ENCODE results near the gene PCP2.
A peak's percentile ranks its signal among the peaks of the same experiment; 100 is the strongest.

PCP2 gene

GRCh38 chr19:7638802-7639465 lies 5.4 kb upstream of the PCP2 start:
- DNase-seq (ENCODE audit: low spot score): no peak

GRCh38 chr19:7637374-7638256 lies 4.1 kb upstream of the PCP2 start:
- DNase-seq (ENCODE audit: low spot score): no peak

DNA sequence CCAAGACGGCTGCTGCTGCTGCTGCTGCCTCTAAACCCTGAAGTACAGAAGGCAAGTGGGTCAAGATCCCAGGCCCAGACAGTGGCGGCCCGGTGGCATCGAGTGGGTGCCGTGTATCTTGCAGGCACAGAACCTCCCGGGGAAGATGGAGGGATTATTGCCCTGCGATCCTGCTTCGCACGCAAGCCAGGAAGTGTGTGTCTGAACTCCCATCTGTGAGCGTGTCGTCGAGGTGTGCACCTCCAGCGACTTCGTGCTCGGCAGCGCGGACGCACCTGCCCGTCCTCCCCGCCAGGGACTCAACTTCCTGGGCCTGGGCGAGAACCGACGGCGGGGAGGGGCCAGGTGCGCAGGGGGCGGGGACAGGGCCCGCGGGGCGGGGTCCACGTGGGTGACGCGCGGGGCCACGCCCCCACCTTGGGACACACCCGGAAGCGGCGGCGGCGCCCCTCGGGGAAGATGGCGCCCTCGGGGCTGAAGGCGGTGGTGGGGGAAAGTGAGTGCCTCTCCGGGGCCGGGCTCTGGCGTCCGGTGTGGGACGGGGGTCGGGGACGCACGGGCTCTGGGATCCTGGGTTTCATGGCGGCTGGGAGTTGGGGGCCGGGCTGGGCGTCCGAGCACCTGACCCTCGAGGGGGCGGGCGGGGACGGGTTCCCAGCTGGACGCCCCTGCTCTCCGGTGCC lies 3.3 kb upstream of the PCP2 start, which contains the start of gene STXBP2:
Gene STXBP2 (plus strand): TSS at position 420 of the 683 bp plus-strand sequence. CDS start 40 bp downstream, at position 460.
- DNase-seq (ENCODE audit: low spot score): peak; percentile 70

DNA sequence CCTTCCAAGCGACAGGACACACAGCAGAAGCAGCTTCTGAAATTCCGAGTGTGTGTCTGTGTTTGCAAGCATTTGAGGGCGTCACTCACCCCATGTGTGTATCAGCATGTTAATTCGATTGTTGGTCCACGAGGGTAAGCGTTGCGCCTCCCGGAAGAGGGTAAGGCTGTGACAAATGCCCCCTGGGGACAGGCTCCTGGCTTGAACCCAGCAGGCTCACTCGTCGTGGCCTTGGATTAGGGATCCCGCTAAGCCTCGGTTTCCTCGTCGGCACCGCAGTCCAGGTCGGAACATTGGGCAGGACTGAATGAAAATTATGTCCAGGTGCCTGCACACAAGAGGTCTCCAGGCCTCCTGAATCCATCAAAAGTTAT lies 2.8 kb upstream of the PCP2 start:
- DNase-seq (ENCODE audit: low spot score): no peak

DNA sequence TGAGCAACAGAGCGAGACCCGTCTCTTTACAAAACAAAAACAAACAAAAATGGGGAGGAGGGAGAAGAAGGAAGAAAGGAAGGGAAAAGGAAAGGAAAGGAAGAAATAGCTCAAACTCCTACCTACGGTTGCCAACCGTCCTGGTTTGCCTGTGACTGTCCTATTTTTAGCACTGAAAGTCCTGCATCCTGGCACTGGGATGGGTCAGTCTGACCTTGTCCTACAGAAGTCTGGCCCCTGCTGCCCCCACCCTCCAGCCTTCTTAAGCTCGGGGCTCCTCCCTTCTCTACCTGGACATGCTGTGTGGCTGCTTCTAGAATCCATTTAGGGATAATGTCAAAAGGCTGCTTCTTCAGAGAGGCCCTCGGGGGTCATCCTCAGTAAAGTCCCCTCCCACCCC lies 2.2 kb upstream of the PCP2 start:
- no peak for DNase-seq (ENCODE audit: low spot score)

- no peak for DNase-seq (ENCODE audit: low spot score)
Measured at GRCh38 chr19:7632340-7633203, 947 bp downstream of the PCP2 start.

DNA sequence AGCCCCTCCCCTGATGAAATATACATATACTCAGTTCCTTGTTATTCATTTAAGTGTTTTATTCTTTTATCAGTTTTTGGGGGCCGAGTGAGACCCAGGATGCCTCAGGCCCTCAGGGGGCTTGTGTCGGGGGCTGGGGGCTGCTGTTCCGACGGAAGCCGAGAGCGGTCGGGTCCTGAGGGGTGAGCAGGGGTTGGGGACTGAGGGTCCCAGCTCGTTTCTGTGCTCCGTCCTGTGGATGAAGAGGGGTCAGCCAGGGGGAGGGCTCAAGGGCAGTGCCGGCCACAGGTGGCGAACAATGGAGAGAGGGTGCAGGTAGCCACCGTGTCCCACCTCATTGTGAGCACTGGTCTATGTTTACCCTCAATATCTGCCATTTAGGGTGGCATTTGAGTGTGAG lies 1.9 kb downstream of the PCP2 start:
- DNase-seq (ENCODE audit: low spot score): no peak

- peak; percentile 99 for DNase-seq (ENCODE audit: low spot score)
Measured at GRCh38 chr19:7629347-7630054, 4.0 kb downstream of the PCP2 start, which contains the start of the genes PET100 and XAB2. PET100 (plus strand) TSS chr19:7629793; CDS start chr19:7629834, 41 bp downstream. XAB2 (minus strand) TSS chr19:7629545; CDS start chr19:7629527, 18 bp downstream.

DNA sequence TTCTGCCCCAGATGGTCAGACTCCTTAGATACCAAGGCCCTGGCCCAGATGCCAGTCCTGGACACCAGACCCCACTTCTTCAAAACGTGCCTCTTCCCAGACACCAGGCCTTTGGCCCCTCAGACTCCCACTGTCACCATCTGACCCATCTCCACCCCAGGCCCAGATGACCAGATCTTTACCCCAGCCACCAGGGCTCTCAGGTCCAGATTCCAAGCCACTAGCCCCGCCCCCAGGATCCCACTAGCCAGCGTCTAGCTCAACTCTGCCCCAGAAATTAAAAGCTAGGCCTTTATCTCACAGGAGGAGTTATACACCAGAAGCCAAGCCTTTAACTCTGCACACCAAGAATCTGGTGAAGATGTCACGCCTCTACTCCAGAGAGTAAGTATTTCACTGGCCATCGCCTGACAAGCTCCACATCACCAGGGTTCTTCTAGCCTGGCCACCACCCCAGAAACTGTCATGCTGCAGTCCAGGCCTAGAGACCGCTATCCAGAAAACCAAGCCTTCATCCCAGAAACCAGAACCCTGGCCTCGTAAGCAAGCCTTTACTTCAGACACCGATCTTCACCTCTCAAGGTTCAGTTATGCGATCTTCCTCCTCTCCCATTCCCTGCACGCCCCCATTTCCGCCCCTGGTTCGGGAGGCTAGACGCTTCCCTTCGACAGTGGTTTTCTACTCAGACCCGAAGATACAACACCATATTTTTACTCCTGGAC lies 4.8 kb downstream of the PCP2 start:
- no peak for DNase-seq (ENCODE audit: low spot score)

DNA sequence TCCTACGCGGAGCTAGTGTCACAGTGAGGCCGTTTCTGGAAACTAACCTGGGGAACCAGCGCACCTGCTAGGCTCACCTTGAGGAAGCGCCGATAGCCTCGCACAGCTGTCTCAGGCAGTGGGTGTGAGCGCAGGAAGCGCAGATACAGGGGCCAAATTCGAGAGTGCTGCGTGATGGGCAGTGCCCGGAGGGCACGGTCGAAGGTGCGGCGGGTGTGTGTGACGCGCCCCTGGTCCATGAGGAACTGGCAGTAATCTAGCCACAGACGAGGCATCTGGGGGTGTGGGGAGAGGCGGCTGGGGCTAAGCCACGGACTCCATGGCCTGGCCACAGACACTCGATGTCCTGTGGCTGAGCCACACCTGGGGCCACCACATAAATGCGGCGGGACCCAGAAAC lies 6.4 kb downstream of the PCP2 start:
- DNase-seq (ENCODE audit: low spot score): no peak

- DNase-seq (ENCODE audit: low spot score): no peak
Measured at GRCh38 chr19:7625763-7626372, 7.7 kb downstream of the PCP2 start.

GRCh38 chr19:7624810-7625209 lies 8.7 kb downstream of the PCP2 start:
- no peak for DNase-seq (ENCODE audit: low spot score)

GRCh38 chr19:7623725-7624603 lies 9.6 kb downstream of the PCP2 start:
- DNase-seq (ENCODE audit: low spot score): no peak

DNA sequence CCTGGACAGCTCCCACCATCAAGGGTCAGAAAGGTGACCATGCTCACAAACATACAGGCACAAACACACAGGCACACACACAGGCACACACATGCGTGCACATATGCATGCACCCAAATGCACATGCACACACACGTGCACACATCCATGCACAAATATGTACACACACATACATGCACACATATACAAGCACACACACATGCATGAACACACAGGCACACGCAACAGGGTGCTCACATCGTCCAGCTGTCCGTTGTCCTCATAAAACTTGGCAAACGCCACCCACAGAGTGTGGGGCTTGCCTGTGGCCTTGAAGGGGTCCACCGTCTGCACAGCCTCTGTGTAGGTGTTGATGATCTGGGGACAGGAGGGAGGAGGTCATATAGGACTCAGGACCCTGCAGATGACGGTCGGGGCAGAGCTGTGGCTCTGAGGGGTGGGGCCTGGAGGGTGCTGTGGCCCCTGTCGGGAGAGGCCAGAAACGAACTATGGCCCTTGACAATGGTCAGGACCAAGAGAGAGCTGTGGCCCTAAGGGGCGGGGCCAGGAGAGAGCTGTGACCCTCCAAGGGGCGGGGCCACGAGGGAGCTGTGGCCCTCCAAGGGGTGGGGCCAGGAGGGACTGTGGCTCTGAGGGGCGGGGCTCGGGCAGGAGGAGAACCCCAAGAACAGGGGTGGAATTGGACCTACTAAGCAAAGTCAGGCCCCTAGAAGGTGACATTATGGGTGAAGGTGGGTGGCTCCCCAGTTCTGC lies 10.4 kb downstream of the PCP2 start:
- DNase-seq (ENCODE audit: low spot score): no peak

- no peak for DNase-seq (ENCODE audit: low spot score)
Measured at GRCh38 chr19:7620442-7621412, 12.8 kb downstream of the PCP2 start.

DNA sequence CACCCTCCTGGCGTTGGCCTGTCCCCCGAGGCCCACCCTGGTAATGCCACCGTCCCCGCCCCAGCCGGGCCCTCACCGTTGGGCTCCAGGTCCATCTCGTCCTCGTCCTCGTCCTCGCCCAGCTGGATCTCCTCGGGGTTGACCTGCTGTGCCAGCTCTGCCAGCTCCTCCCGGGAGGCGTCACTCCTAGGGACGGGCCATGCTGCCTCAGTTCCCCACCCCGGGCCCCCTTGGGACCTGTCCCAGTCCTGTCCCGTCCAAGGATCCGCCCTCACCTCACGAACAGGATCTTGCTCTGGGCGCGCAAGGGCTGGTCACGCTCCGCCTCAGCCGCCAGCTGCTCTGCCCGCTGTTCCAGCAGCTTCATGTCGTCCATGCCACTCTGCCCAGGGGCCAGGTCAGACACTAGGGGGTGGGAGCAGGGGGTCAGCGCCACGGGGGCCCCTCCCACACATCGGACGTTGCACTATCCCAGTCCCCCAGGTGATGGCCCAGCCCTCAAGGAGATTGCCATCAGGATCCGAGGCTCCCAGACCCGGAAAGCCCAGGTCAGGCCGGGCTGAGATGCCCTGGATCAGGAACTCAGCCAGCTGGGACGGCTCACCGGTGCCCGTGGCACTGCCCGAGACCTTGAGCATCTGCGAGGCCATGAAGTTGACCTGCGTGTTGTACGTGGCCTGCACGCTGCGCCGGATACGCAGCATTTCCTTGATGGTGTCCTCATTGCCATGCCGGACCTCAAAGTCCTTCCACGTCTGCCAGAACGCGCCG lies 13.7 kb downstream of the PCP2 start:
- no peak for DNase-seq (ENCODE audit: low spot score)
